Neural cell (in vitro differentiated cells): Measurements from ENCODE around the gene AMFR.
"Not testable (repeated sequence)": the region's sequence is repeated elsewhere in the genome, so short reads cannot be mapped to it uniquely, and the experiment has no call there.

Experiments used
- EP300 ChIP-seq: fragments of 450-650 bp; conservative IDR thresholded peaks from 2 replicates; pipeline ENCODE4 v1.6.1; 2014; ENCODE audit warnings: antibody characterized with exemption, mild to moderate bottlenecking, moderate library complexity; ENCODE audit not compliant: poor library complexity, severe bottlenecking
- EZH2 ChIP-seq: fragments of 200-600, 300-800 bp; shearing (Covaris generic), sonication (generic); IDR thresholded peaks from 2 replicates; pipeline ENCODE4 v1.6.1; 2014; ENCODE audit warnings: antibody characterized with exemption, low read length, borderline replicate concordance, mild to moderate bottlenecking; ENCODE audit not compliant: insufficient read depth, poor library complexity, severe bottlenecking
- POLR2AphosphoS5 ChIP-seq: IDR thresholded peaks from 2 replicates; pipeline ENCODE4 v1.6.1; 2012
- RAD21 ChIP-seq: fragments of 450-650 bp; conservative IDR thresholded peaks from 2 replicates; pipeline ENCODE4 v1.6.1; 2014; ENCODE audit warnings: antibody characterized with exemption, mild to moderate bottlenecking, moderate library complexity
- TAF1 ChIP-seq: IDR thresholded peaks from 2 replicates; pipeline ENCODE4 v1.6.1; 2012; ENCODE audit warnings: low read depth
- TF ChIP-seq, protein P1 (sequence below): fragments of 450-650 bp; IDR thresholded peaks from 2 replicates; pipeline ENCODE4 v1.5.1; 2014; ENCODE audit warnings: antibody characterized with exemption, mild to moderate bottlenecking, moderate library complexity; ENCODE audit not compliant: poor library complexity, severe bottlenecking
- TF ChIP-seq, protein P2 (sequence below): IDR thresholded peaks from 2 replicates; pipeline ENCODE4 v1.6.1; 2012; ENCODE audit warnings: borderline replicate concordance

- TF ChIP-seq, protein P1, sequence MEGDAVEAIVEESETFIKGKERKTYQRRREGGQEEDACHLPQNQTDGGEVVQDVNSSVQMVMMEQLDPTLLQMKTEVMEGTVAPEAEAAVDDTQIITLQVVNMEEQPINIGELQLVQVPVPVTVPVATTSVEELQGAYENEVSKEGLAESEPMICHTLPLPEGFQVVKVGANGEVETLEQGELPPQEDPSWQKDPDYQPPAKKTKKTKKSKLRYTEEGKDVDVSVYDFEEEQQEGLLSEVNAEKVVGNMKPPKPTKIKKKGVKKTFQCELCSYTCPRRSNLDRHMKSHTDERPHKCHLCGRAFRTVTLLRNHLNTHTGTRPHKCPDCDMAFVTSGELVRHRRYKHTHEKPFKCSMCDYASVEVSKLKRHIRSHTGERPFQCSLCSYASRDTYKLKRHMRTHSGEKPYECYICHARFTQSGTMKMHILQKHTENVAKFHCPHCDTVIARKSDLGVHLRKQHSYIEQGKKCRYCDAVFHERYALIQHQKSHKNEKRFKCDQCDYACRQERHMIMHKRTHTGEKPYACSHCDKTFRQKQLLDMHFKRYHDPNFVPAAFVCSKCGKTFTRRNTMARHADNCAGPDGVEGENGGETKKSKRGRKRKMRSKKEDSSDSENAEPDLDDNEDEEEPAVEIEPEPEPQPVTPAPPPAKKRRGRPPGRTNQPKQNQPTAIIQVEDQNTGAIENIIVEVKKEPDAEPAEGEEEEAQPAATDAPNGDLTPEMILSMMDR = not testable (repeated sequence)
- not testable (repeated sequence) for TF ChIP-seq EZH2, TAF1, RAD21, EP300, POLR2AphosphoS5
- TF ChIP-seq, protein P2, sequence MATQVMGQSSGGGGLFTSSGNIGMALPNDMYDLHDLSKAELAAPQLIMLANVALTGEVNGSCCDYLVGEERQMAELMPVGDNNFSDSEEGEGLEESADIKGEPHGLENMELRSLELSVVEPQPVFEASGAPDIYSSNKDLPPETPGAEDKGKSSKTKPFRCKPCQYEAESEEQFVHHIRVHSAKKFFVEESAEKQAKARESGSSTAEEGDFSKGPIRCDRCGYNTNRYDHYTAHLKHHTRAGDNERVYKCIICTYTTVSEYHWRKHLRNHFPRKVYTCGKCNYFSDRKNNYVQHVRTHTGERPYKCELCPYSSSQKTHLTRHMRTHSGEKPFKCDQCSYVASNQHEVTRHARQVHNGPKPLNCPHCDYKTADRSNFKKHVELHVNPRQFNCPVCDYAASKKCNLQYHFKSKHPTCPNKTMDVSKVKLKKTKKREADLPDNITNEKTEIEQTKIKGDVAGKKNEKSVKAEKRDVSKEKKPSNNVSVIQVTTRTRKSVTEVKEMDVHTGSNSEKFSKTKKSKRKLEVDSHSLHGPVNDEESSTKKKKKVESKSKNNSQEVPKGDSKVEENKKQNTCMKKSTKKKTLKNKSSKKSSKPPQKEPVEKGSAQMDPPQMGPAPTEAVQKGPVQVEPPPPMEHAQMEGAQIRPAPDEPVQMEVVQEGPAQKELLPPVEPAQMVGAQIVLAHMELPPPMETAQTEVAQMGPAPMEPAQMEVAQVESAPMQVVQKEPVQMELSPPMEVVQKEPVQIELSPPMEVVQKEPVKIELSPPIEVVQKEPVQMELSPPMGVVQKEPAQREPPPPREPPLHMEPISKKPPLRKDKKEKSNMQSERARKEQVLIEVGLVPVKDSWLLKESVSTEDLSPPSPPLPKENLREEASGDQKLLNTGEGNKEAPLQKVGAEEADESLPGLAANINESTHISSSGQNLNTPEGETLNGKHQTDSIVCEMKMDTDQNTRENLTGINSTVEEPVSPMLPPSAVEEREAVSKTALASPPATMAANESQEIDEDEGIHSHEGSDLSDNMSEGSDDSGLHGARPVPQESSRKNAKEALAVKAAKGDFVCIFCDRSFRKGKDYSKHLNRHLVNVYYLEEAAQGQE = not testable (repeated sequence)
Observed at GRCh38 chr16:56375792-56376191, 49.6 kb downstream of the AMFR start.
